SK-N-MC (cell line): ENCODE results near the gene ACRV1.

ENCODE experiments used
- EZH2 ChIP-seq: fragments of 200-600 bp; sonication (generic); IDR thresholded peaks from one replicate; pipeline ENCODE4 v1.6.1; 2017; ENCODE audit warnings: antibody characterized with exemption
- POLR2AphosphoS5 ChIP-seq: IDR thresholded peaks from 2 replicates; pipeline ENCODE4 v1.6.1; 2012; ENCODE audit warnings: mild to moderate bottlenecking, low read depth, low read length, borderline replicate concordance

- TF ChIP-seq POLR2AphosphoS5 (no peak), EZH2 (no peak)
Measured at GRCh38 chr11:125692887-125693286, 12.2 kb upstream of the ACRV1 start.
